Neuronal stem cell (in vitro differentiated cells): Measurements from ENCODE around the gene LORICRIN. TPM values are rescaled to one million over a fixed set of nuclear protein-coding genes. Genes with fewer than 3 reads are reported as not detected.

Experiments used
- DNase-seq: peaks from one replicate; pipeline ENCODE4 v3.0.0-alpha.2; 2013; ENCODE audit warnings: low spot score
- H2AFZ ChIP-seq: one replicate; pipeline ENCODE4 v1.6.1; 2013; ENCODE audit warnings: mild to moderate bottlenecking, low read length, inconsistent platforms
- H2AK5ac ChIP-seq: 2 replicates; pipeline ENCODE4 v1.6.1; 2013; ENCODE audit warnings: low read depth, mild to moderate bottlenecking, inconsistent platforms, low read length, moderate library complexity, mixed read lengths
- H2BK120ac ChIP-seq: 2 replicates; pipeline ENCODE4 v1.6.1; 2013; ENCODE audit warnings: low read depth, mild to moderate bottlenecking, inconsistent platforms, low read length, moderate library complexity, mixed read lengths
- H2BK12ac ChIP-seq: one replicate; pipeline ENCODE4 v1.6.1; 2013; ENCODE audit warnings: low read length, inconsistent platforms
- H2BK15ac ChIP-seq: 2 replicates; pipeline ENCODE4 v1.6.1; 2013; ENCODE audit warnings: mild to moderate bottlenecking, low read length, inconsistent platforms, mixed read lengths
- H2BK5ac ChIP-seq: one replicate; pipeline ENCODE4 v1.6.1; 2013; ENCODE audit warnings: inconsistent platforms, mild to moderate bottlenecking, low read length, moderate library complexity
- H3K14ac ChIP-seq: one replicate; pipeline ENCODE4 v1.6.1; 2013; ENCODE audit warnings: low read length, inconsistent platforms
- H3K18ac ChIP-seq: 2 replicates; pipeline ENCODE4 v1.6.1; 2013; ENCODE audit warnings: low read length, inconsistent platforms
- H3K23ac ChIP-seq: 2 replicates; pipeline ENCODE4 v1.6.1; 2013; ENCODE audit warnings: low read depth, mild to moderate bottlenecking, mixed read lengths, low read length, inconsistent platforms; ENCODE audit not compliant: poor library complexity
- H3K27ac ChIP-seq: replicated peaks from 3 replicates; pipeline ENCODE4 v1.5.1; 2013; ENCODE audit warnings: low read length, inconsistent platforms
- H3K27me3 ChIP-seq, 3 experiments: 2 replicates each; pipeline ENCODE4 v1.6.1; 2013; ENCODE audit warnings: low read length in 3 of 3, mild to moderate bottlenecking in 2 of 3, inconsistent platforms in 1 of 3, low read depth in 1 of 3, mixed read lengths in 1 of 3, moderate library complexity in 1 of 3; ENCODE audit not compliant: control insufficient read depth in 3 of 3, insufficient read depth in 3 of 3
- H3K36me3 ChIP-seq, 2 donors: replicated peaks in 1 of 2; 2 replicates each; pipeline ENCODE4 v1.6.1; 2013; ENCODE audit warnings: low read length in 2 of 2; ENCODE audit not compliant: control insufficient read depth in 2 of 2, insufficient read depth in 2 of 2
- H3K4ac ChIP-seq: 2 replicates; pipeline ENCODE4 v1.6.1; 2013; ENCODE audit warnings: inconsistent platforms, mild to moderate bottlenecking, low read length, moderate library complexity
- H3K4me1 ChIP-seq, 2 donors: 1 replicate in 1 of 2; 2 replicates in 1 of 2; pipeline ENCODE4 v1.6.1; 2013; ENCODE audit warnings: low read length in 2 of 2, low read depth in 1 of 2; ENCODE audit not compliant: control insufficient read depth in 2 of 2, insufficient read depth in 1 of 2
- H3K4me2 ChIP-seq: one replicate; pipeline ENCODE4 v1.6.1; 2013; ENCODE audit warnings: mild to moderate bottlenecking, low read length, inconsistent platforms; ENCODE audit not compliant: insufficient read depth, poor library complexity, severe bottlenecking
- H3K4me3 ChIP-seq, 2 donors: 2 replicates each; pipeline ENCODE4 v1.5.1; 2013; ENCODE audit warnings: low read length in 2 of 2, mild to moderate bottlenecking in 2 of 2, inconsistent platforms in 1 of 2, moderate library complexity in 1 of 2
- H3K79me1 ChIP-seq: one replicate; pipeline ENCODE4 v1.6.1; 2013; ENCODE audit warnings: low read depth, mild to moderate bottlenecking, inconsistent platforms, low read length, moderate library complexity
- H3K9ac ChIP-seq: one replicate; pipeline ENCODE4 v1.6.1; 2013; ENCODE audit warnings: mild to moderate bottlenecking, low read depth, low read length, inconsistent platforms; ENCODE audit not compliant: poor library complexity
- H3K9me3 ChIP-seq, 2 donors: replicated peaks in 1 of 2; 2 replicates each; pipeline versions ENCODE3 to v1.6.1; 2013; ENCODE audit warnings: low read length in 2 of 2, mild to moderate bottlenecking in 2 of 2, inconsistent platforms in 1 of 2, low read depth in 1 of 2, mixed read lengths in 1 of 2, moderate library complexity in 1 of 2; ENCODE audit not compliant: control insufficient read depth in 2 of 2, insufficient read depth in 1 of 2
- H4K8ac ChIP-seq: one replicate; pipeline ENCODE4 v1.6.1; 2013; ENCODE audit warnings: low read depth, mild to moderate bottlenecking, inconsistent platforms, low read length, moderate library complexity
- H4K91ac ChIP-seq: one replicate; pipeline ENCODE4 v1.6.1; 2013; ENCODE audit warnings: low read length, low read depth, mild to moderate bottlenecking, inconsistent platforms; ENCODE audit not compliant: poor library complexity
- WGBS, 2 donors: extraction: QIAGEN DNeasy Blood & Tissue Kit; methylation state at CpG; one replicate each; pipeline ENCODE4 v1.1.7; 2013; ENCODE audit warnings: missing lambda C conversion rate in 2 of 2, mixed read lengths in 1 of 2; ENCODE audit not compliant: insufficient read length in 2 of 2, insufficient replicate concordance in 1 of 2; ENCODE audit errors: extremely low coverage in 2 of 2; 5-methylcytosine and 5-hydroxymethylcytosine counted together
- polyA plus RNA-seq, 2 experiments: library from polyadenylated mRNA; stranded (reverse); fragments of 200-250 nt; gene quantifications; one replicate each; pipeline ENCODE4 v1.2.3, GENCODE V29; 2013

The LORICRIN gene
- 0.04 TPM for polyA plus RNA-seq (2013, experiment 1 of 2)
- not detected for polyA plus RNA-seq (2013, experiment 2 of 2)

- no peak within 1 kb of the TSS for H3K14ac ChIP-seq
- no peak within 1 kb of the TSS for H2BK5ac ChIP-seq
- no peak for DNase-seq
- H2BK12ac ChIP-seq = no peak within 1 kb of the TSS
- WGBS, 2 donors = no CpG with 5 or more reads among the region's 3 CpGs
- H2BK120ac ChIP-seq = no peak within 1 kb of the TSS
- H3K18ac ChIP-seq = no peak within 1 kb of the TSS
- no peaks in the 10 kb centered on the region for H3K79me1 ChIP-seq
- no peak within 1 kb of the TSS for H2AFZ ChIP-seq
- no peak within 1 kb of the TSS for H3K9ac ChIP-seq
- H3K27ac ChIP-seq = no peak within 1 kb of the TSS
- H2AK5ac ChIP-seq = no peak within 1 kb of the TSS
- H3K4me3 ChIP-seq = no peak within 1 kb of the TSS
- H3K4me1 ChIP-seq = peaks cover 0 to 5% of the 10 kb centered on the region in 2 donors
- H3K23ac ChIP-seq = no peak within 1 kb of the TSS
- no peaks in the 10 kb centered on the region for H3K36me3 ChIP-seq
- no peak within 1 kb of the TSS for H3K4me2 ChIP-seq
- no peak within 1 kb of the TSS for H4K8ac ChIP-seq
- peaks cover 3 to 42% (median 33%) of the 10 kb centered on the region in 3 experiments for H3K27me3 ChIP-seq
- no peak within 1 kb of the TSS for H3K4ac ChIP-seq
- H3K9me3 ChIP-seq = no peaks in the 10 kb centered on the region
- no peak within 1 kb of the TSS for H2BK15ac ChIP-seq
- H4K91ac ChIP-seq = no peak within 1 kb of the TSS
These were observed at the start of gene LORICRIN for GRCh38 chr1:153259387-153259786. LORICRIN (plus strand) TSS chr1:153259687; CDS start chr1:153260950, 1,263 bp downstream.

DNA sequence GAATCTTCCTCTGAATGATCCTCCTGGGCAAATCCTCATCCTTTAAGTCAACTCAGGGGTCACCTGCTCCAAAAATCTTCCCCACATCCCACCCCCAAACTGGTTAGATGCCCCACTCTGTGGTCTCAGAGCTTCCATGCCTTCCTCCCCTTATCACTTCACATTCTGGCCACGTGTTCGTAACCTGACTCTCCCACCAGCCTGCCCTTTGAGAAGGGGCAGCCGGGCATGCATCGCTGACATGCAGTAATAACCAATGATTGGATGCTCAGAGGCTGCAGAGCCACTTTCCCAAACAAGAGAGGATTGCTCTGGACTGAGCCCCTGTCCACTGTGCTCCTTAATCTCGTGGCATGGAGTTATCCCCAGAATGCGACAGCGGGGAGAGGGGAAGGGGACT is 49.3 kb upstream of the LORICRIN start:
- H3K4ac ChIP-seq = no peak overlapping the region
- H4K91ac ChIP-seq = no peak overlapping the region
- no peaks in the 10 kb centered on the region for H3K36me3 ChIP-seq
- no peak overlapping the region for H3K23ac ChIP-seq
- no peak overlapping the region for H2AK5ac ChIP-seq
- DNase-seq = no peak
- no peak overlapping the region for H2BK12ac ChIP-seq
- no peak overlapping the region for H3K9ac ChIP-seq
- no peaks in the 10 kb centered on the region for H3K79me1 ChIP-seq
- H2BK120ac ChIP-seq = no peak overlapping the region
- H3K14ac ChIP-seq = no peak overlapping the region
- H2AFZ ChIP-seq = no peak overlapping the region
- no peak overlapping the region for H3K27ac ChIP-seq
- peaks cover 0 to 8% of the 10 kb centered on the region in 2 donors for H3K4me1 ChIP-seq
- no peak overlapping the region for H2BK15ac ChIP-seq
- no peak overlapping the region for H3K4me3 ChIP-seq
- H3K18ac ChIP-seq = no peak overlapping the region
- no peaks in the 10 kb centered on the region for H3K9me3 ChIP-seq
- H2BK5ac ChIP-seq = no peak overlapping the region
- no peak overlapping the region for H3K4me2 ChIP-seq
- H3K27me3 ChIP-seq = no peaks in the 10 kb centered on the region
- no CpG with 5 or more reads among the region's 7 CpGs for WGBS, 2 donors
- no peak overlapping the region for H4K8ac ChIP-seq

- H3K4ac ChIP-seq = no peak overlapping the region
- no peak overlapping the region for H4K8ac ChIP-seq
- H3K79me1 ChIP-seq = no peaks in the 10 kb centered on the region
- H2BK120ac ChIP-seq = no peak overlapping the region
- H3K4me2 ChIP-seq = no peak overlapping the region
- DNase-seq = no peak
- H2BK5ac ChIP-seq = no peak overlapping the region
- H4K91ac ChIP-seq = no peak overlapping the region
- no peaks in the 10 kb centered on the region for H3K36me3 ChIP-seq
- H2AFZ ChIP-seq = no peak overlapping the region
- no peak overlapping the region for H3K4me3 ChIP-seq
- H3K27me3 ChIP-seq = no peaks in the 10 kb centered on the region
- no peak overlapping the region for H3K18ac ChIP-seq
- H2BK15ac ChIP-seq = no peak overlapping the region
- H3K4me1 ChIP-seq = peaks cover 0 to 8% of the 10 kb centered on the region in 2 donors
- no peak overlapping the region for H2AK5ac ChIP-seq
- no peak overlapping the region for H3K23ac ChIP-seq
- no peak overlapping the region for H3K14ac ChIP-seq
- H3K9me3 ChIP-seq = no peaks in the 10 kb centered on the region
- no peak overlapping the region for H3K27ac ChIP-seq
- WGBS, 2 donors = no CpG with 5 or more reads among the region's 5 CpGs
- no peak overlapping the region for H2BK12ac ChIP-seq
- no peak overlapping the region for H3K9ac ChIP-seq
These were observed 47.3 kb upstream of the LORICRIN start for GRCh38 chr1:153212201-153212600.

- Histone ChIP-seq H3K4me3 (no peak overlapping the region), H3K27ac (no peak overlapping the region), H3K4me2 (no peak overlapping the region), H3K4me1 (peaks cover 0 to 8% of the 10 kb centered on the region in 2 donors), H3K14ac (no peak overlapping the region), H3K18ac (no peak overlapping the region), H3K4ac (no peak overlapping the region), H3K9ac (no peak overlapping the region), H2BK120ac (no peak overlapping the region), H3K9me3 (no peaks in the 10 kb centered on the region), H2BK15ac (no peak overlapping the region), H4K8ac (no peak overlapping the region), H2AFZ (no peak overlapping the region), H2BK12ac (no peak overlapping the region), H4K91ac (no peak overlapping the region), H3K36me3 (no peaks in the 10 kb centered on the region), H3K23ac (no peak overlapping the region), H2BK5ac (no peak overlapping the region), H3K27me3 (no peaks in the 10 kb centered on the region), H2AK5ac (no peak overlapping the region), H3K79me1 (no peaks in the 10 kb centered on the region)
- DNase-seq = no peak
- WGBS, 2 donors = no CpG with 5 or more reads among the region's 4 CpGs
These were observed 46.0 kb upstream of the LORICRIN start for GRCh38 chr1:153213519-153213918.
